ENCODE data around the gene KIF9.

DNA sequence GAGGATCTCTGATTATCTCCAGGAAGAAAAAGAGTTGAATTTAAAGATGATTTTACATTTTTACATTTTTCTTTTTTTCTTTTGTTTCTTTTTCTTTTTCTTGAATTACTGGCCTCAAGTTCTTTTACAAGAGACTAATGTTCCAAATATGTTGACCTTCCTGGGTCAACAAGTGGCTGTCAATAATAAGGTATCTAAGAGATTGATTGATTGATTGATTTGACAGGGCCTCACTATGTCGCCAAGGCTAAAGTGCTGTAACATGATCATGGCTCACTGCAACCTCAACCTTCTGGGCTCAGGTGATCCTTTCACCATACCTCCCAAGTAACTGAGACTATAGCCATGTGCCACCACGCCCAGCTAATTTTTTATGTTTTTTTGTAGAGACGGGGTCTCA lies 44.6 kb downstream of the KIF9 start:
- no peak for TF ChIP-seq SP1 (CRISPR knock-in tag; conservative IDR thresholded peaks at IDR 0.05)
- TF ChIP-seq, protein P1, sequence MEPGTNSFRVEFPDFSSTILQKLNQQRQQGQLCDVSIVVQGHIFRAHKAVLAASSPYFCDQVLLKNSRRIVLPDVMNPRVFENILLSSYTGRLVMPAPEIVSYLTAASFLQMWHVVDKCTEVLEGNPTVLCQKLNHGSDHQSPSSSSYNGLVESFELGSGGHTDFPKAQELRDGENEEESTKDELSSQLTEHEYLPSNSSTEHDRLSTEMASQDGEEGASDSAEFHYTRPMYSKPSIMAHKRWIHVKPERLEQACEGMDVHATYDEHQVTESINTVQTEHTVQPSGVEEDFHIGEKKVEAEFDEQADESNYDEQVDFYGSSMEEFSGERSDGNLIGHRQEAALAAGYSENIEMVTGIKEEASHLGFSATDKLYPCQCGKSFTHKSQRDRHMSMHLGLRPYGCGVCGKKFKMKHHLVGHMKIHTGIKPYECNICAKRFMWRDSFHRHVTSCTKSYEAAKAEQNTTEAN (CRISPR knock-in tag; IDR thresholded peaks at IDR 0.05) = no peak
- TF ChIP-seq TEAD4 (CRISPR knock-in tag; IDR thresholded peaks at IDR 0.05) = no peak
- TF ChIP-seq NFYB (CRISPR knock-in tag; conservative IDR thresholded peaks at IDR 0.05; ENCODE audit: low read depth) = no peak
- TF ChIP-seq, protein P2, sequence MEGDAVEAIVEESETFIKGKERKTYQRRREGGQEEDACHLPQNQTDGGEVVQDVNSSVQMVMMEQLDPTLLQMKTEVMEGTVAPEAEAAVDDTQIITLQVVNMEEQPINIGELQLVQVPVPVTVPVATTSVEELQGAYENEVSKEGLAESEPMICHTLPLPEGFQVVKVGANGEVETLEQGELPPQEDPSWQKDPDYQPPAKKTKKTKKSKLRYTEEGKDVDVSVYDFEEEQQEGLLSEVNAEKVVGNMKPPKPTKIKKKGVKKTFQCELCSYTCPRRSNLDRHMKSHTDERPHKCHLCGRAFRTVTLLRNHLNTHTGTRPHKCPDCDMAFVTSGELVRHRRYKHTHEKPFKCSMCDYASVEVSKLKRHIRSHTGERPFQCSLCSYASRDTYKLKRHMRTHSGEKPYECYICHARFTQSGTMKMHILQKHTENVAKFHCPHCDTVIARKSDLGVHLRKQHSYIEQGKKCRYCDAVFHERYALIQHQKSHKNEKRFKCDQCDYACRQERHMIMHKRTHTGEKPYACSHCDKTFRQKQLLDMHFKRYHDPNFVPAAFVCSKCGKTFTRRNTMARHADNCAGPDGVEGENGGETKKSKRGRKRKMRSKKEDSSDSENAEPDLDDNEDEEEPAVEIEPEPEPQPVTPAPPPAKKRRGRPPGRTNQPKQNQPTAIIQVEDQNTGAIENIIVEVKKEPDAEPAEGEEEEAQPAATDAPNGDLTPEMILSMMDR (IDR thresholded peaks at IDR 0.05) = no peak
- TF ChIP-seq NR3C1 (CRISPR knock-in tag; conservative IDR thresholded peaks at IDR 0.05; ENCODE audit: low read depth) = no peak
- TF ChIP-seq JUN (CRISPR knock-in tag; IDR thresholded peaks at IDR 0.05) = no peak
- TF ChIP-seq SMAD4 (CRISPR knock-in tag; IDR thresholded peaks at IDR 0.05) = no peak
